ENCODE results near the gene COL28A1.

Gene COL28A1

GRCh38 chr7:7496311-7496710 is 39.4 kb downstream of the COL28A1 start:
- no peak for DNase-seq (ENCODE audit: extremely low read depth, low read depth)
- no peak for TF ChIP-seq CTCF (IDR thresholded peaks at IDR 0.05; ENCODE audit: low read depth, low read length, missing control alignments)
- H3K4me3 ChIP-seq (replicated peaks; ENCODE audit: low read depth, low read length), result no peak overlapping the region

GRCh38 chr7:7495171-7495570 is 40.5 kb downstream of the COL28A1 start:
- no peak overlapping the region for H3K4me3 ChIP-seq (replicated peaks; ENCODE audit: low read depth, low read length)
- no peak for TF ChIP-seq CTCF (IDR thresholded peaks at IDR 0.05; ENCODE audit: low read depth, low read length, missing control alignments)
- DNase-seq (ENCODE audit: extremely low read depth, low read depth), result no peak

DNA sequence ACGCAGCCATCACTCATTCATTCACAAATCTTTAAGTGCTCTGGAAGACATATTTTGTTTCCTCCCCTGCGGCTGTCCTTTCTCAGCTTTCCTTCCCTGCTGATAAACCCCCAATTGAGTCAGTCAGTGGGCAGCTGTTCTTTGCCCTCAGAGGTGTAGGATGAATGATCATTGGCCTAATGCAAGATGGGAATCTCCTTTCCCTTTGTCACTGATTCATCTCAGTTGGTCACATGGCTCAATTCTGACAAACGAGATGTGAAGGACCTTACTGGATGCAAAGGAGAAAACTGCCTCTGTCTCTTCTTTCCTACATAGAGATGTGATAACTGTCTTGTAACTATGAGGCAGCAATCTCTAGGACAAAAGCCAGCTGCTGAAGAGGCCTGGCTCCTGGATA is 44.6 kb downstream of the COL28A1 start:
- no peak overlapping the region for H3K4me3 ChIP-seq (replicated peaks; ENCODE audit: low read depth, low read length)
- DNase-seq (ENCODE audit: extremely low read depth, low read depth), result no peak
- no peak for TF ChIP-seq CTCF (IDR thresholded peaks at IDR 0.05; ENCODE audit: low read depth, low read length, missing control alignments)

DNA sequence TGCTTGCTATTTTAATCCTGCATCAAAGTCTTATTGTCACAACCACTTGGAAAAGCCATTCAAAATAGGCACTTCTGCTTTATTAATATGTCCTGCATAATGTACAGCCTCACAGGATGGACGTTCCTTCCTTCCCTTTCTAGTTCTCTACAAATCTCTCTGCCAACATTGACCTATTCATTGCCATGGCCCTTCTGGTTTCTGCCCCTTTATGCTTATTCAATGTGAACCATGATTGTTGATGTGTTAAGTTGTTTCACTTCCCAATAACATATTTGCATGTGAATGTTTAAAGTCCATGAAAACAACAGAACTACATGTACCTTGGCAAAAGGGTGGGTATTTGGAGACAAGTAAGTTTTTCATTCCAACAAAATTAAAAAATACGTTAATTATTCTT is 45.7 kb downstream of the COL28A1 start:
- TF ChIP-seq CTCF (IDR thresholded peaks at IDR 0.05; ENCODE audit: low read depth, low read length, missing control alignments), result no peak
- no peak overlapping the region for H3K4me3 ChIP-seq (replicated peaks; ENCODE audit: low read depth, low read length)
- no peak for DNase-seq (ENCODE audit: extremely low read depth, low read depth)

DNA sequence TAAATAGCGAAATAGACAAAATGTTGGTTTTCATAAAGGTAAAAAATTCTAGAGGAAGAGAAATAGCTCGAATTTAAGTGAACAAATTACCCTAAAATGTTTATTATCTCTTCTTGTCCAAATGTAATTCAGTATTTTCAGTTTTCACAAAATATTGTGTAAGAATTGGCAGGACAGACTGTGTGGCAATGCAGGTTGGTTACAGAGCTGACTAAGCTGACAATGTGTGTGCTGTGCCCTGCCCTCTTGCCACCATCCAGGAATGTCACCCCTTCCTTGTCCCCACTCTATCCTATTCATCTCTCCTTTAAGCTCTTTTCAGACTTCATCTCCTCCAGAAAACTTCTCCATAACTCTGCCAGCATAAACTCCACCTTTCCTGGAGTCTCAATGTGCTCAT is 46.1 kb downstream of the COL28A1 start:
- TF ChIP-seq CTCF (IDR thresholded peaks at IDR 0.05; ENCODE audit: low read depth, low read length, missing control alignments), result no peak
- no peak for DNase-seq (ENCODE audit: extremely low read depth, low read depth)
- H3K4me3 ChIP-seq (replicated peaks; ENCODE audit: low read depth, low read length), result no peak overlapping the region

DNA sequence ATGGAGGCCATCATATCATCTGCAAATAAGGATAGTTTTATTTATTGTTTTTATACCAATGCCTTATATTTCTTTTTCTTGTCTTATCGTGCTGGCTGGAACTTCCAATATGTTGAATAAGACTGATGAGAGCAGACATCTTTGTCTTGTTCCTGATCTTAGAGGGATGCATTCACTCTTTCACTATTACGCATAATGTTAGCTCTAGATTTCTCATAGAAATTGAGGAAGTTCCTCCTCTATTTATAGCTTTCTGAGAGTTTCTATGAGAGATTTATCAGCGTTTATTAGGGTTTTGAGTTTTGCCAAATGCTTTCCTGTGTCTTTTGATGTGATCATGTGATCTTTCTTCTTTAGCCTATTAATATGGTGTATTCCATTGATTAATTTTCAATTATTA is 49.3 kb downstream of the COL28A1 start:
- DNase-seq (ENCODE audit: extremely low read depth, low read depth), result no peak
- no peak overlapping the region for H3K4me3 ChIP-seq (replicated peaks; ENCODE audit: low read depth, low read length)
- TF ChIP-seq CTCF (IDR thresholded peaks at IDR 0.05; ENCODE audit: low read depth, low read length, missing control alignments), result no peak

DNA sequence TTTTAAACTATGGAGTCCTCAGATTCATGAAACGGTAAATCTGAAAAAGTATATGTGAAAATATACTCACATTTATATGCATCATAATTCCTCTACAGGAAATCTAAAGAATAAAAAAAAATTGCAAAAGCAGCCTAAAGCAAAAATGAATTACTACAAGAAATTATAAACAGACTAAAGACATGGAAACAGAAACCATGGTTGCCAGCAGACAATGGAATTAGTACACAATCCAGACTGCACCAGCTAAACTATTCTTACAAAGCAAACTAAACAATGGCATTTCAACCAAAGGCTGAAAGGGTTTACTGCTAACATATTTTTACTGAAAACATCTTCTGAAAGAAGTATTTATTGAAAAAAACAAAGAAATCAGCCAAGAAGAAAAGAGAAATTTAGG is 51.6 kb downstream of the COL28A1 start:
- no peak for TF ChIP-seq CTCF (IDR thresholded peaks at IDR 0.05; ENCODE audit: low read depth, low read length, missing control alignments)
- no peak overlapping the region for H3K4me3 ChIP-seq (replicated peaks; ENCODE audit: low read depth, low read length)
- no peak for DNase-seq (ENCODE audit: extremely low read depth, low read depth)
